B cell (primary cell): Measurements from ENCODE around the gene CACNA1G. TPM values are rescaled to one million over a fixed set of nuclear protein-coding genes. Genes with fewer than 3 reads are reported as not detected.

Source experiments
- ATAC-seq: fragments of 200-7000 bp; cut with Tn5 transposase; one replicate; pipeline ENCODE4 v1.10.0; 2021; ENCODE audit warnings: low read depth, mild to moderate bottlenecking, moderate number of reproducible peaks, moderate library complexity
- CTCF ChIA-PET: fragments of 350-600 bp; sonication (Branson Sonifier 250); formaldehyde crosslinking; loops from one replicate; lab custom pipeline; 2021; ENCODE audit warnings: antibody characterized with exemption, inconsistent platforms; lab: Charles Lee
- POLR2A ChIA-PET: fragments of 350-600 bp; sonication (Branson Sonifier 250); formaldehyde crosslinking; loops from one replicate; lab custom pipeline; 2021; ENCODE audit warnings: antibody characterized with exemption; lab: Charles Lee
- DNase-seq: peaks from one replicate; pipeline ENCODE4 v3.0.0; 2013
- H2AFZ ChIP-seq: 2 replicates; pipeline ENCODE4 v1.6.1; 2012; ENCODE audit warnings: mild to moderate bottlenecking, low read depth, low read length; ENCODE audit not compliant: insufficient read depth, poor library complexity, severe bottlenecking
- H3K27ac ChIP-seq, 2 donors: 1 replicate in 1 of 2; 2 replicates in 1 of 2; pipeline ENCODE4 v1.5.1; 2012 to 2013; ENCODE audit warnings: low read length in 2 of 2, mild to moderate bottlenecking in 2 of 2, moderate library complexity in 1 of 2
- H3K27me3 ChIP-seq, 4 experiments: fragments of 200-600 bp in 1 of 4; sonication (generic) in 1 of 4; replicated peaks in 1 of 4; 1 replicate in 2 of 4; 2 replicates in 2 of 4; pipeline versions ENCODE4 v1.6.1 to v1.7.0; 2013 to 2016; ENCODE audit warnings: low read length in 3 of 4, mild to moderate bottlenecking in 2 of 4, mixed read lengths in 1 of 4, moderate library complexity in 1 of 4; ENCODE audit not compliant: insufficient read depth in 4 of 4, control insufficient read depth in 3 of 4; ENCODE audit errors: control extremely low read depth in 1 of 4
- H3K36me3 ChIP-seq, 2 experiments: replicated peaks in 1 of 2; 1 replicate in 1 of 2; 2 replicates in 1 of 2; pipeline versions ENCODE4 v1.6.1 to v1.7.1; 2013; ENCODE audit warnings: low read length in 1 of 2; ENCODE audit not compliant: insufficient read depth in 2 of 2, control insufficient read depth in 1 of 2; ENCODE audit errors: control extremely low read depth in 1 of 2, extremely low read depth in 1 of 2
- H3K4me1 ChIP-seq, 2 donors: fragments of 200-600 bp in 1 of 2; sonication (generic) in 1 of 2; 1 replicate in 1 of 2; 2 replicates in 1 of 2; pipeline versions ENCODE4 v1.5.1 to v1.6.1; 2013 to 2017; ENCODE audit warnings: low read length in 2 of 2; ENCODE audit not compliant: control insufficient read depth in 2 of 2, insufficient read depth in 2 of 2
- H3K4me2 ChIP-seq: replicated peaks from 2 replicates; pipeline ENCODE3; 2012; ENCODE audit warnings: mild to moderate bottlenecking, low read depth, low read length; ENCODE audit not compliant: poor library complexity, severe bottlenecking
- H3K4me3 ChIP-seq, 5 experiments: fragments of 200-600 bp in 1 of 5; sonication (generic) in 1 of 5; 1 replicate in 3 of 5; 2 replicates in 2 of 5; pipeline versions ENCODE4 v1.5.1 to v1.7.0; 2011 to 2016; ENCODE audit warnings: low read length in 4 of 5, mild to moderate bottlenecking in 4 of 5, low read depth in 2 of 5, control low read depth in 1 of 5, moderate library complexity in 1 of 5; ENCODE audit not compliant: insufficient read depth in 1 of 5; ENCODE audit errors: control extremely low read depth in 1 of 5, extremely low read depth in 1 of 5
- H3K79me2 ChIP-seq: fragments of 200-600 bp; sonication (generic); one replicate; pipeline ENCODE4 v1.6.0; 2016; ENCODE audit warnings: low read length; ENCODE audit not compliant: control insufficient read depth, insufficient read depth
- H3K9ac ChIP-seq: fragments of 200-600 bp; sonication (generic); 2 replicates; pipeline ENCODE4 v1.6.1; 2017; ENCODE audit warnings: mild to moderate bottlenecking, low read length, moderate library complexity
- H3K9me3 ChIP-seq, 3 donors: one replicate each; pipeline versions ENCODE4 v1.6.1 to v1.7.1; 2013; ENCODE audit warnings: low read length in 2 of 3; ENCODE audit not compliant: control insufficient read depth in 2 of 3, insufficient read depth in 1 of 3; ENCODE audit errors: control extremely low read depth in 1 of 3
- H4K20me1 ChIP-seq: 2 replicates; pipeline ENCODE4 v1.6.0; 2012; ENCODE audit warnings: mild to moderate bottlenecking, low read length; ENCODE audit not compliant: insufficient read depth, control insufficient read depth, poor library complexity, severe bottlenecking
- H3K27ac Mint-ChIP-seq: one replicate; pipeline ENCODE4 v1.8.0; 2021; ENCODE audit warnings: mixed read lengths
- H3K27me3 Mint-ChIP-seq: one replicate; pipeline ENCODE4 v1.8.0; 2021; ENCODE audit warnings: mixed read lengths
- H3K4me1 Mint-ChIP-seq: one replicate; pipeline ENCODE4 v1.8.0; 2021; ENCODE audit warnings: mixed read lengths
- H3K4me3 Mint-ChIP-seq: one replicate; pipeline ENCODE4 v1.8.0; 2021; ENCODE audit warnings: mixed read lengths
- H3K9me3 Mint-ChIP-seq: one replicate; pipeline ENCODE4 v1.8.0; 2022; ENCODE audit warnings: mixed read lengths; ENCODE audit not compliant: insufficient read depth
- EZH2 ChIP-seq: IDR thresholded peaks from 2 replicates; pipeline ENCODE4 v1.6.1; 2012; ENCODE audit warnings: borderline replicate concordance, low read depth, mild to moderate bottlenecking, moderate library complexity, low read length; ENCODE audit not compliant: insufficient read depth, poor library complexity, severe bottlenecking
- WGBS: methylation state at CpG from one replicate; pipeline ENCODE4 v1.1.5; 2013; ENCODE audit warnings: missing lambda C conversion rate; ENCODE audit not compliant: insufficient coverage; 5-methylcytosine and 5-hydroxymethylcytosine counted together
- intact Hi-C: fragments of 100-400 bp; cut with micrococcal nuclease; formaldehyde crosslinking; loops from one replicate; pipeline ENCODE4 v1.10.0; 2022
- polyA plus RNA-seq: library from polyadenylated mRNA; depleted of rRNA; stranded (reverse); fragments of >200 nt; gene quantifications from 2 replicates; pipeline ENCODE4 v1.2.3, GENCODE V29; 2012
- total RNA-seq, 2 donors: library from RNA; stranded (reverse); fragments of 120-200 nt in 1 of 2; gene quantifications; 1 replicate in 1 of 2; 2 replicates in 1 of 2; pipeline versions ENCODE4 v1.2.3 to v1.2.4, GENCODE V29; 2013 to 2022
- TF ChIP-seq, protein P1 (sequence below): fragments of 200-600 bp; IDR thresholded peaks from one replicate; pipeline ENCODE4 v1.8.0; 2022; ENCODE audit warnings: antibody characterized with exemption, mild to moderate bottlenecking

The CACNA1G gene
- total and polyA plus RNA-seq, 2 donors (not counting 1 experiment from before 2014, with no cell fraction given), result 0.12 TPM; not detected in 1

DNA sequence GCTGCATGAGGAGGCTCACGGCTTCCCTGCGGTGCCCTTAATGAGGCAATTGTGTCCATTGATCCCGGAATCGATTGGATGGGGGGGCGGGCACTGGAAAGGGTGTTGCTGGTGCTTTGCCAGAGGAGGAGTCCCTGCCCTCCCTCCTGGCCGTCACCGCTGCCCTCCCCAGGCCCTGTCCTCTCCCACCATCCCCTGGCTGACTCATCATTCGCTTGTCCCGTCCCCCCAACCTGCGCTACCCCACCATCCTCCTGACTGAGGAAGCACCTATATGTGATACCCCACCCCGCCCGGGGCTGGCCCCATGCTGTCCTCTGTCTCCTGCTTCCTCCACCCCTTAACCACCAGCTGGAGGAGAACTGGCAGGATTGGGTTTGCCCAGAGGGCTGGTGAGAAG is 20.8 kb downstream of the CACNA1G start:
- Histone ChIP-seq H3K9me3 (no peaks in the 10 kb centered on the region), H3K9ac (no peak overlapping the region), H3K27ac (no peak overlapping the region), H3K4me2 (no peak overlapping the region), H3K27me3 (peaks cover 0 to 11% (median 3%) of the 10 kb centered on the region in 4 experiments), H3K4me3 (no peak overlapping the region), H3K79me2 (no peaks in the 10 kb centered on the region), H4K20me1 (no peaks in the 10 kb centered on the region), H2AFZ (no peak overlapping the region), H3K4me1 (no peaks in the 10 kb centered on the region), H3K36me3 (no peaks in the 10 kb centered on the region)
- ChIA-PET CTCF (no interaction called here), POLR2A (no interaction called here)
- H3K4me1 Mint-ChIP-seq, result no peaks in the 10 kb centered on the region
- 95% methylated on average over 8 of the region's 12 CpGs for WGBS
- TF ChIP-seq EZH2, result no peak
- TF ChIP-seq, protein P1, sequence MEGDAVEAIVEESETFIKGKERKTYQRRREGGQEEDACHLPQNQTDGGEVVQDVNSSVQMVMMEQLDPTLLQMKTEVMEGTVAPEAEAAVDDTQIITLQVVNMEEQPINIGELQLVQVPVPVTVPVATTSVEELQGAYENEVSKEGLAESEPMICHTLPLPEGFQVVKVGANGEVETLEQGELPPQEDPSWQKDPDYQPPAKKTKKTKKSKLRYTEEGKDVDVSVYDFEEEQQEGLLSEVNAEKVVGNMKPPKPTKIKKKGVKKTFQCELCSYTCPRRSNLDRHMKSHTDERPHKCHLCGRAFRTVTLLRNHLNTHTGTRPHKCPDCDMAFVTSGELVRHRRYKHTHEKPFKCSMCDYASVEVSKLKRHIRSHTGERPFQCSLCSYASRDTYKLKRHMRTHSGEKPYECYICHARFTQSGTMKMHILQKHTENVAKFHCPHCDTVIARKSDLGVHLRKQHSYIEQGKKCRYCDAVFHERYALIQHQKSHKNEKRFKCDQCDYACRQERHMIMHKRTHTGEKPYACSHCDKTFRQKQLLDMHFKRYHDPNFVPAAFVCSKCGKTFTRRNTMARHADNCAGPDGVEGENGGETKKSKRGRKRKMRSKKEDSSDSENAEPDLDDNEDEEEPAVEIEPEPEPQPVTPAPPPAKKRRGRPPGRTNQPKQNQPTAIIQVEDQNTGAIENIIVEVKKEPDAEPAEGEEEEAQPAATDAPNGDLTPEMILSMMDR, result no peak
- ATAC-seq (no peak), DNase-seq (no peak)
- peaks cover 38% of the 10 kb centered on the region for H3K27me3 Mint-ChIP-seq
- intact Hi-C loops, result no loop called here
- H3K9me3 Mint-ChIP-seq, result no peaks in the 10 kb centered on the region
- H3K4me3 Mint-ChIP-seq, result no peak overlapping the region
- no peak overlapping the region for H3K27ac Mint-ChIP-seq

DNA sequence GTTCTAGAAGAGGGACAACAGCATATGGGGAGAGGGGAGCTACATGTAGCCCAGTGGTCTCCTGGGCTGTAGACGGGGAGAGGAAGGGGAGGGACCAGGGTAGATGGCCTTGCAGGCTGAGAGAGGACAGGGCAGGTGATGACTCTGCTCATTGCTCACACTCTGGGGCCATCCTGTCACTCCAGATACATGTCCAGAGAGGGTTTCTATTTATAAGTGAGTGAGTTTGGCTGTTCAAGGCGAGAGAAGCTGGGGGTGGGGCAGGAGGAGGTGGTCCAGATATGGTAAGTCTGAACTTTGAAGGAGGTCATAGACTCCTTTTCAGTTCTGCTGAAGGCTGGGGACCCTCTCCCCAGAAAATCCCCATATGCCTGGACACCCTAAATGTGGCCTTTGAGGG is 22.2 kb downstream of the CACNA1G start:
- H3K79me2 ChIP-seq, result no peaks in the 10 kb centered on the region
- ChIA-PET CTCF (no interaction called here), POLR2A (no interaction called here)
- no peak overlapping the region for H3K9ac ChIP-seq
- H3K4me1 Mint-ChIP-seq, result no peaks in the 10 kb centered on the region
- no peak overlapping the region for H3K27ac ChIP-seq
- H3K27me3 Mint-ChIP-seq, result peaks cover 36% of the 10 kb centered on the region
- no peaks in the 10 kb centered on the region for H4K20me1 ChIP-seq
- TF ChIP-seq, protein P1, result no peak
- TF ChIP-seq EZH2, result no peak
- intact Hi-C loops, result no loop called here
- H3K4me1 ChIP-seq, result no peaks in the 10 kb centered on the region
- H2AFZ ChIP-seq, result no peak overlapping the region
- WGBS, result 69% methylated on average over 2 of the region's 2 CpGs
- no peak overlapping the region for H3K4me3 Mint-ChIP-seq
- H3K9me3 Mint-ChIP-seq, result no peaks in the 10 kb centered on the region
- H3K9me3 ChIP-seq, result no peaks in the 10 kb centered on the region
- H3K4me2 ChIP-seq, result no peak overlapping the region
- H3K27ac Mint-ChIP-seq, result no peak overlapping the region
- ATAC-seq (no peak), DNase-seq (no peak)
- H3K27me3 ChIP-seq, result peaks cover 0 to 8% (median 3%) of the 10 kb centered on the region in 4 experiments
- no peak overlapping the region for H3K4me3 ChIP-seq
- H3K36me3 ChIP-seq, result no peaks in the 10 kb centered on the region
